HG03196 (cell line): ENCODE data around the gene ALB.

Experiments used
- ATAC-seq: cut with Tn5 transposase; IDR thresholded peaks from one replicate; pipeline ENCODE4 v1.9.1; 2021; ENCODE audit not compliant: unreplicated experiment

The ALB gene

DNA sequence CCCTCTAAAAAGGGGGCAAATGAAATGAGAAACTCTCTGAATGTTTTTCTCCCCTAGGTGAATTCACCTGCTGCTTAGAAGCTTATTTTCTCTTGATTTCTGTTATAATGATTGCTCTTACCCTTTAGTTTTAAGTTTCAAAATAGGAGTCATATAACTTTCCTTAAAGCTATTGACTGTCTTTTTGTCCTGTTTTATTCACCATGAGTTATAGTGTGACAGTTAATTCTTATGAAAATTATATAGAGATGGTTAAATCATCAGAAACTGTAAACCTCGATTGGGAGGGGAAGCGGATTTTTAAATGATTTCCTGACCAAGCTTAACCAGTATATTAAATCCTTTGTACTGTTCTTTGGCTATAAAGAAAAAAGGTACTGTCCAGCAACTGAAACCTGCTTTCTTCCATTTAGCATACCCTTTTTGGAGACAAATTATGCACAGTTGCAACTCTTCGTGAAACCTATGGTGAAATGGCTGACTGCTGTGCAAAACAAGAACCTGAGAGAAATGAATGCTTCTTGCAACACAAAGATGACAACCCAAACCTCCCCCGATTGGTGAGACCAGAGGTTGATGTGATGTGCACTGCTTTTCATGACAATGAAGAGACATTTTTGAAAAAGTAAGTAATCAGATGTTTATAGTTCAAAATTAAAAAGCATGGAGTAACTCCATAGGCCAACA is 4.2 kb downstream of the ALB start:
- no peak for ATAC-seq

- no peak for ATAC-seq
Observed at GRCh38 chr4:73409012-73409862, 5.2 kb downstream of the ALB start.

DNA sequence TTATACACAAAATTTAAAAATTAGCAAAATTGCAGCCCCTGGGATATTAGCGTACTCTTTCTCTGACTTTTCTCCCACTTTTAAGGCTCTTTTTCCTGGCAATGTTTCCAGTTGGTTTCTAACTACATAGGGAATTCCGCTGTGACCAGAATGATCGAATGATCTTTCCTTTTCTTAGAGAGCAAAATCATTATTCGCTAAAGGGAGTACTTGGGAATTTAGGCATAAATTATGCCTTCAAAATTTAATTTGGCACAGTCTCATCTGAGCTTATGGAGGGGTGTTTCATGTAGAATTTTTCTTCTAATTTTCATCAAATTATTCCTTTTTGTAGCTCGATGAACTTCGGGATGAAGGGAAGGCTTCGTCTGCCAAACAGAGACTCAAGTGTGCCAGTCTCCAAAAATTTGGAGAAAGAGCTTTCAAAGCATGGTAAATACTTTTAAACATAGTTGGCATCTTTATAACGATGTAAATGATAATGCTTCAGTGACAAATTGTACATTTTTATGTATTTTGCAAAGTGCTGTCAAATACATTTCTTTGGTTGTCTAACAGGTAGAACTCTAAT is 6.0 kb downstream of the ALB start:
- no peak for ATAC-seq

GRCh38 chr4:73410916-73411730 is 7.0 kb downstream of the ALB start:
- no peak for ATAC-seq

DNA sequence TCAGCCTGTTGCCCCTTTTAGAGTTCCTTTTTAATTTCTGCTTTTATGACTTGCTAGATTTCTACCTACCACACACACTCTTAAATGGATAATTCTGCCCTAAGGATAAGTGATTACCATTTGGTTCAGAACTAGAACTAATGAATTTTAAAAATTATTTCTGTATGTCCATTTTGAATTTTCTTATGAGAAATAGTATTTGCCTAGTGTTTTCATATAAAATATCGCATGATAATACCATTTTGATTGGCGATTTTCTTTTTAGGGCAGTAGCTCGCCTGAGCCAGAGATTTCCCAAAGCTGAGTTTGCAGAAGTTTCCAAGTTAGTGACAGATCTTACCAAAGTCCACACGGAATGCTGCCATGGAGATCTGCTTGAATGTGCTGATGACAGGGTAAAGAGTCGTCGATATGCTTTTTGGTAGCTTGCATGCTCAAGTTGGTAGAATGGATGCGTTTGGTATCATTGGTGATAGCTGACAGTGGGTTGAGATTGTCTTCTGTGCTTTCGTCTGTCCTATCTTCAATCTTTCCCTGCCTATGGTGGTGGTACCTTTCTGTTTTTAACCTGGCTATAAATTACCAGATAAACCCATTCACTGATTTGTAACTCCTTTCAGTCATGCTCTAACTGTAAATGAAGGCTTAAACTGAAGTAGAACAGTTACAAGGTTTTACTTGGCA is 7.8 kb downstream of the ALB start:
- ATAC-seq = no peak

DNA sequence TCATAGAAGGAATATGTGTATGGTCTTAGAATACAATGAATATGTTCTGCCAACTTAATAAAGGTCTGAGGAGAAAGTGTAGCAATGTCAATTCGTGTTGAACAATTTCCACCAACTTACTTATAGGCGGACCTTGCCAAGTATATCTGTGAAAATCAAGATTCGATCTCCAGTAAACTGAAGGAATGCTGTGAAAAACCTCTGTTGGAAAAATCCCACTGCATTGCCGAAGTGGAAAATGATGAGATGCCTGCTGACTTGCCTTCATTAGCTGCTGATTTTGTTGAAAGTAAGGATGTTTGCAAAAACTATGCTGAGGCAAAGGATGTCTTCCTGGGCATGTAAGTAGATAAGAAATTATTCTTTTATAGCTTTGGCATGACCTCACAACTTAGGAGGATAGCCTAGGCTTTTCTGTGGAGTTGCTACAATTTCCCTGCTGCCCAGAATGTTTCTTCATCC is 9.2 kb downstream of the ALB start:
- ATAC-seq = no peak

DNA sequence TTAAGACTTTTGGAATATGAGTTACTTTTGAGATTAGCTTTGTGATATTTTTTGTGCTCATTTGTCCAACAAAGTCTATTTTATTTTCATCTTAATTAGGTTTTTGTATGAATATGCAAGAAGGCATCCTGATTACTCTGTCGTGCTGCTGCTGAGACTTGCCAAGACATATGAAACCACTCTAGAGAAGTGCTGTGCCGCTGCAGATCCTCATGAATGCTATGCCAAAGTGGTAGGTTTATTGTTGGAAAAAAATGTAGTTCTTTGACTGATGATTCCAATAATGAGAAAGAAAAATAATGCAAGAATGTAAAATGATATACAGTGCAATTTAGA is 10.8 kb downstream of the ALB start:
- no peak for ATAC-seq

DNA sequence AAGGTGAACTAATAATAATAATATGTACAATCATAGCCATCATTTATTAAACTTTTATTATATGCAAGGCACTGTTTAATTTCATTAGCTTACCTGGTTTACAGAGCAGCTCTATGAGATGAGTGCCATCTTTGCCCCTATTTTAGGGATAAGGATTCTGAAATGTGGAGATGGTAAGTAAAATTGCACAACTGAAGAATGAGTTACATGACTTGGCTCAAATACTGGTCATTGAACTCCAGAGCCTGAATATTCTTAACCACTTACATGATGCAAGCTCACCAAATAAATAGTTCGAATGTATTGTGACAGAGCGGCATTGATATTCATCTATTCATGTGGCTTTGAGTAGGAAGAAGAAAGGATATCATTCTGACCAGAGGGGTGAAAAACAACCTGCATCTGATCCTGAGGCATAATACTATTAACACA is 11.7 kb downstream of the ALB start:
- no peak for ATAC-seq

DNA sequence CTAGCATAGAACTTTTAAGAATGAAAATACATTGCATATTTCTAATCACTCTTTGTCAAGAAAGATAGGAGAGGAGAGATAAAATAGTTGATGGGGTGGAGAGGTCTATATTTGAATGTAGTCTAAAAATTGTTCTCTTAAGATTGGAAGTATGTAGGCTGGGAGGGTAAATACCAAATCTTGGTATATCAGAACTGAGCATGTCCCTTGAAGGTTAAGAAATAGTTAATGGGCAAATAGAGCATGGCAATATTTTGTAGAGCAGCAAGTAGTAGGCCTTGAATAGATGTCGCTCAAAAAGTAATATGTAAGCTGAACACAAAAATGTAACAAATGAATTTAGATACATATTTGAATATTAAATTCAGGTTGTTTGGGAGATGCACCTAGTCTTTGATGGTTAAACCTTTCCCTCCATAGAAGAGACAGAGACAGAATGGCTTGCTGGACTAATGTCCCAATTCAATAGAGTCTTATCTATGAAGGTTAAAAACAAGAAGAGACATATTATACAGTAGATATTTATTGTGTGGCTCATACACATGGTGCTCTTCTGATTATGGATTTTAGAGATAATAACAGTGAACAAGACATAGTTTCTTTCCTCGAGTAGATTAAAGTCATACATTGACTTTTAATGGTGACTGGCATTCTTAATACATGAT is 12.5 kb downstream of the ALB start:
- ATAC-seq = no peak

DNA sequence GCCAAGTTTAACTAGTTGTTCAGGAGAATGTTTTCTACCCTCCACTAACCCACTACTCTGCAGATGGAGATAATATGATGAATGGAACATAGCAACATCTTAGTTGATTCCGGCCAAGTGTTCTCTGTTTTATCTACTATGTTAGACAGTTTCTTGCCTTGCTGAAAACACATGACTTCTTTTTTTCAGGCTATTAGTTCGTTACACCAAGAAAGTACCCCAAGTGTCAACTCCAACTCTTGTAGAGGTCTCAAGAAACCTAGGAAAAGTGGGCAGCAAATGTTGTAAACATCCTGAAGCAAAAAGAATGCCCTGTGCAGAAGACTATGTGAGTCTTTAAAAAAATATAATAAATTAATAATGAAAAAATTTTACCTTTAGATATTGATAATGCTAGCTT is 13.3 kb downstream of the ALB start:
- ATAC-seq = no peak

- ATAC-seq = no peak
Observed at GRCh38 chr4:73417973-73418372, 13.9 kb downstream of the ALB start.

DNA sequence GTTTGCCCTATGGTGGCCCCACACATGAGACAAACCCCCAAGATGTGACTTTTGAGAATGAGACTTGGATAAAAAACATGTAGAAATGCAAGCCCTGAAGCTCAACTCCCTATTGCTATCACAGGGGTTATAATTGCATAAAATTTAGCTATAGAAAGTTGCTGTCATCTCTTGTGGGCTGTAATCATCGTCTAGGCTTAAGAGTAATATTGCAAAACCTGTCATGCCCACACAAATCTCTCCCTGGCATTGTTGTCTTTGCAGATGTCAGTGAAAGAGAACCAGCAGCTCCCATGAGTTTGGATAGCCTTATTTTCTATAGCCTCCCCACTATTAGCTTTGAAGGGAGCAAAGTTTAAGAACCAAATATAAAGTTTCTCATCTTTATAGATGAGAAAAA is 14.6 kb downstream of the ALB start:
- ATAC-seq = no peak

DNA sequence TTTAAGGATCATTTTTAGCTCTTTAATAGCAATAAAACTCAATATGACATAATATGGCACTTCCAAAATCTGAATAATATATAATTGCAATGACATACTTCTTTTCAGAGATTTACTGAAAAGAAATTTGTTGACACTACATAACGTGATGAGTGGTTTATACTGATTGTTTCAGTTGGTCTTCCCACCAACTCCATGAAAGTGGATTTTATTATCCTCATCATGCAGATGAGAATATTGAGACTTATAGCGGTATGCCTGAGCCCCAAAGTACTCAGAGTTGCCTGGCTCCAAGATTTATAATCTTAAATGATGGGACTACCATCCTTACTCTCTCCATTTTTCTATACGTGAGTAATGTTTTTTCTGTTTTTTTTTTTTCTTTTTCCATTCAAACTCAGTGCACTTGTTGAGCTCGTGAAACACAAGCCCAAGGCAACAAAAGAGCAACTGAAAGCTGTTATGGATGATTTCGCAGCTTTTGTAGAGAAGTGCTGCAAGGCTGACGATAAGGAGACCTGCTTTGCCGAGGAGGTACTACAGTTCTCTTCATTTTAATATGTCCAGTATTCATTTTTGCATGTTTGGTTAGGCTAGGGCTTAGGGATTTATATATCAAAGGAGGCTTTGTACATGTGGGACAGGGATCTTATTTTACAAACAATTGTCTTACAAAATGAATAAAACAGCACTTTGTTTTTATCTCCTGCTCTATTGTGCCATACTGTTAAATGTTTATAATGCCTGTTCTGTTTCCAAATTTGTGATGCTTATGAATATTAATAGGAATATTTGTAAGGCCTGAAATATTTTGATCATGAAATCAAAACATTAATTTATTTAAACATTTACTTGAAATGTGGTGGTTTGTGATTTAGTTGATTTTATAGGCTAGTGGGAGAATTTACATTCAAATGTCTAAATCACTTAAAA is 15.3 kb downstream of the ALB start:
- no peak for ATAC-seq

DNA sequence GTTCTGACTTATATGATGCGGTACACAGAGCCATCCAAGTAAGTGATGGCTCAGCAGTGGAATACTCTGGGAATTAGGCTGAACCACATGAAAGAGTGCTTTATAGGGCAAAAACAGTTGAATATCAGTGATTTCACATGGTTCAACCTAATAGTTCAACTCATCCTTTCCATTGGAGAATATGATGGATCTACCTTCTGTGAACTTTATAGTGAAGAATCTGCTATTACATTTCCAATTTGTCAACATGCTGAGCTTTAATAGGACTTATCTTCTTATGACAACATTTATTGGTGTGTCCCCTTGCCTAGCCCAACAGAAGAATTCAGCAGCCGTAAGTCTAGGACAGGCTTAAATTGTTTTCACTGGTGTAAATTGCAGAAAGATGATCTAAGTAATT is 16.5 kb downstream of the ALB start:
- no peak for ATAC-seq

DNA sequence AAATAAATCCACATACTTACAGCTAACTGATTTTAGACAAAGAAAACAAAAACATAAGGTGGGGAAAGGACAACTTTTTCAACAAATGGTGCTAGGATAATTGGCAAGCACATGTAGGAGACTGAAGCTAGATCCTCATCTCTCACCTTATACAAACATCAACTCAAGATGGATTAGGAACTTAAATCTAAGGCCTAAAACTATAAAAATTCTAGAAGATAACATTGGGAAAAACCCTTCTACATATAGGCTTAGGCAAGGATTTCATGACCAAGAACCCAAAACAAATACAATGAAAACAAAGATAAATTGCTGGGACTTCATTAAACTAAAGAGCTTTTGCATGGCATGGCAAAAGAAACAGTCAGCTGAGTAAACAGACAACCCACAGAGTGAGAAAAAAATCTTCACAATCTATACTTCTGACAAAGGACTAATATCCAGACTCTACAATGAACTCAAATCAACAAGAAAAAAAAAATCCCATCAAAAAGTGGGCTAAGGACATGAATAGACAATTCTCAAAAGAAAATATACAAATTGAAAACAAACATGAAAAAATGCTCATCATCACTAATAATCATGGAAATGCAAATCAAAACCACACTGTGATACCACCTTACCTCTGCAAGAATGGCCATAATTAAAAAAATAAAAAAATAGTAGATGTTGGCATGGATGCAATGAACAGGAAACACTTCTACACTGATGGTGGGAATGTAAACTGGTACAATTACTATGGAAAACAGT is 17.8 kb downstream of the ALB start:
- ATAC-seq = no peak

- ATAC-seq = no peak
Observed at GRCh38 chr4:73422458-73422752, 18.3 kb downstream of the ALB start.

- no peak for ATAC-seq
Observed at GRCh38 chr4:73423184-73423583, 19.1 kb downstream of the ALB start.

GRCh38 chr4:73426666-73427065 is 22.6 kb downstream of the ALB start:
- ATAC-seq = no peak

- no peak for ATAC-seq
Observed at GRCh38 chr4:73429118-73429517, 25.0 kb downstream of the ALB start.
